ENCODE results near the gene RAPGEF6.

Gene RAPGEF6

DNA sequence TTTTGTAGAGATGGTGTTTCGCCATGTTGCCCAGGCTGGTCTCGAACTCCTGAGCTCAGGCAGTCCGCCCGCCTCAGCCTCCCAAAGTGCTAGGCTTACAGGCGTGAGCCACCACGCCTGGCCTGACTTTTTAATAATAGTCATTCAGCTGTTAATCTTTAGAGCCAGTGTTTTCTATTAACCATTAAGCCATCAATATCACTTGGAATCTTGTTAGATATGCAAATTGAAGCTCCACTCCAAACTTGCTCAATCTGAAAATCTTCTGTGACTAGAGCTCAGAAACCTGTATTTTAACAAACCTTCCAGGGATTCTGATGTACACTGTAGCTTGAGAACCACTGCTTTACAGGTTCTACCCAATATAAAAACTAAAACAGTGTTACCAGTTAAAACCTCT lies 257.7 kb downstream of the RAPGEF6 start:
- ChIA-PET POLR2A (no interaction called here), CTCF (no interaction called here)
- H3K36me3 ChIP-seq (ENCODE audit: control insufficient read depth in 2 of 2, insufficient read depth in 1 of 2, low read length in 2 of 2), result no peaks in the 10 kb centered on the region
- no peak overlapping the region for H3K27ac ChIP-seq (ENCODE audit: extremely low read depth, low read depth, low read length)
- no peaks in the 10 kb centered on the region for H3K9me3 ChIP-seq (ENCODE audit: control insufficient read depth, insufficient read depth, low read depth, low read length)
- H3K4me3 ChIP-seq (ENCODE audit: low read depth, low read length), result no peak overlapping the region
- TF ChIP-seq ZNF184 (tag by site-specific recombination; IDR thresholded peaks at IDR 0.05), result no peak
- TF ChIP-seq YY2 (tag by site-specific recombination; IDR thresholded peaks at IDR 0.05), result no peak
- TF ChIP-seq, protein P1, sequence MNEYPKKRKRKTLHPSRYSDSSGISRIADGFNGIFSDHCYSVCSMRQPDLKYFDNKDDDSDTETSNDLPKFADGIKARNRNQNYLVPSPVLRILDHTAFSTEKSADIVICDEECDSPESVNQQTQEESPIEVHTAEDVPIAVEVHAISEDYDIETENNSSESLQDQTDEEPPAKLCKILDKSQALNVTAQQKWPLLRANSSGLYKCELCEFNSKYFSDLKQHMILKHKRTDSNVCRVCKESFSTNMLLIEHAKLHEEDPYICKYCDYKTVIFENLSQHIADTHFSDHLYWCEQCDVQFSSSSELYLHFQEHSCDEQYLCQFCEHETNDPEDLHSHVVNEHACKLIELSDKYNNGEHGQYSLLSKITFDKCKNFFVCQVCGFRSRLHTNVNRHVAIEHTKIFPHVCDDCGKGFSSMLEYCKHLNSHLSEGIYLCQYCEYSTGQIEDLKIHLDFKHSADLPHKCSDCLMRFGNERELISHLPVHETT (tag by site-specific recombination; IDR thresholded peaks at IDR 0.05), result no peak
- TF ChIP-seq ZNF792 (tag by site-specific recombination; IDR thresholded peaks at IDR 0.05), result no peak
- TF ChIP-seq ZNF366 (tag by site-specific recombination; conservative IDR thresholded peaks at IDR 0.05), result no peak
- TF ChIP-seq ZNF19 (tag by site-specific recombination; IDR thresholded peaks at IDR 0.05; ENCODE audit: low read depth), result no peak
- TF ChIP-seq ZNF274 (IDR thresholded peaks at IDR 0.05; ENCODE audit: low read length), result no peak
- TF ChIP-seq ZNF274 (tag by site-specific recombination; IDR thresholded peaks at IDR 0.05; ENCODE audit: borderline replicate concordance), result no peak
- no peak for TF ChIP-seq ZNF621 (tag by site-specific recombination; IDR thresholded peaks at IDR 0.05)
- no peak for TF ChIP-seq ZNF311 (tag by site-specific recombination; IDR thresholded peaks at IDR 0.05; ENCODE audit: borderline replicate concordance)
- no peak for TF ChIP-seq ZNF514 (tag by site-specific recombination; IDR thresholded peaks at IDR 0.05)
- no peak for TF ChIP-seq ZNF140 (tag by site-specific recombination; IDR thresholded peaks at IDR 0.05)
- no peak for TF ChIP-seq SCRT2 (tag by site-specific recombination; IDR thresholded peaks at IDR 0.05)
- no peak for TF ChIP-seq ZFHX2 (tag by site-specific recombination; conservative IDR thresholded peaks at IDR 0.05)
- TF ChIP-seq ZIC2 (tag by site-specific recombination; IDR thresholded peaks at IDR 0.05), result no peak
- TF ChIP-seq, protein P2, sequence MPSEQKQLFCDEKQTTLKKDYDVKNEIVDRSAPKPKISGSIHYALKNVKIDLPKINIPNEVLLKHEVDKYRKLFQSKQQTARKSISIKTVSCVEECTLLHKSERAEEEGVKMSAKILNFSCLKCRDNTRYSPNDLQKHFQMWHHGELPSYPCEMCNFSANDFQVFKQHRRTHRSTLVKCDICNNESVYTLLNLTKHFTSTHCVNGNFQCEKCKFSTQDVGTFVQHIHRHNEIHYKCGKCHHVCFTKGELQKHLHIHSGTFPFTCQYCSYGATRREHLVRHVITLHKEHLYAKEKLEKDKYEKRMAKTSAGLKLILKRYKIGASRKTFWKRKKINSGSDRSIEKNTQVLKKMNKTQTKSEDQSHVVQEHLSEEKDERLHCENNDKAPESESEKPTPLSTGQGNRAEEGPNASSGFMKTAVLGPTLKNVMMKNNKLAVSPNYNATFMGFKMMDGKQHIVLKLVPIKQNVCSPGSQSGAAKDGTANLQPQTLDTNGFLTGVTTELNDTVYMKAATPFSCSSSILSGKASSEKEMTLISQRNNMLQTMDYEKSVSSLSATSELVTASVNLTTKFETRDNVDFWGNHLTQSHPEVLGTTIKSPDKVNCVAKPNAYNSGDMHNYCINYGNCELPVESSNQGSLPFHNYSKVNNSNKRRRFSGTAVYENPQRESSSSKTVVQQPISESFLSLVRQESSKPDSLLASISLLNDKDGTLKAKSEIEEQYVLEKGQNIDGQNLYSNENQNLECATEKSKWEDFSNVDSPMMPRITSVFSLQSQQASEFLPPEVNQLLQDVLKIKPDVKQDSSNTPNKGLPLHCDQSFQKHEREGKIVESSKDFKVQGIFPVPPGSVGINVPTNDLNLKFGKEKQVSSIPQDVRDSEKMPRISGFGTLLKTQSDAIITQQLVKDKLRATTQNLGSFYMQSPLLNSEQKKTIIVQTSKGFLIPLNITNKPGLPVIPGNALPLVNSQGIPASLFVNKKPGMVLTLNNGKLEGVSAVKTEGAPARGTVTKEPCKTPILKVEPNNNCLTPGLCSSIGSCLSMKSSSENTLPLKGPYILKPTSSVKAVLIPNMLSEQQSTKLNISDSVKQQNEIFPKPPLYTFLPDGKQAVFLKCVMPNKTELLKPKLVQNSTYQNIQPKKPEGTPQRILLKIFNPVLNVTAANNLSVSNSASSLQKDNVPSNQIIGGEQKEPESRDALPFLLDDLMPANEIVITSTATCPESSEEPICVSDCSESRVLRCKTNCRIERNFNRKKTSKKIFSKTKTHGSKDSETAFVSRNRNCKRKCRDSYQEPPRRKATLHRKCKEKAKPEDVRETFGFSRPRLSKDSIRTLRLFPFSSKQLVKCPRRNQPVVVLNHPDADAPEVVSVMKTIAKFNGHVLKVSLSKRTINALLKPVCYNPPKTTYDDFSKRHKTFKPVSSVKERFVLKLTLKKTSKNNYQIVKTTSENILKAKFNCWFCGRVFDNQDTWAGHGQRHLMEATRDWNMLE (tag by site-specific recombination; conservative IDR thresholded peaks at IDR 0.05; ENCODE audit: low read depth), result no peak
- TF ChIP-seq ZBTB8A (tag by site-specific recombination; IDR thresholded peaks at IDR 0.05), result no peak
- TF ChIP-seq, protein P3, sequence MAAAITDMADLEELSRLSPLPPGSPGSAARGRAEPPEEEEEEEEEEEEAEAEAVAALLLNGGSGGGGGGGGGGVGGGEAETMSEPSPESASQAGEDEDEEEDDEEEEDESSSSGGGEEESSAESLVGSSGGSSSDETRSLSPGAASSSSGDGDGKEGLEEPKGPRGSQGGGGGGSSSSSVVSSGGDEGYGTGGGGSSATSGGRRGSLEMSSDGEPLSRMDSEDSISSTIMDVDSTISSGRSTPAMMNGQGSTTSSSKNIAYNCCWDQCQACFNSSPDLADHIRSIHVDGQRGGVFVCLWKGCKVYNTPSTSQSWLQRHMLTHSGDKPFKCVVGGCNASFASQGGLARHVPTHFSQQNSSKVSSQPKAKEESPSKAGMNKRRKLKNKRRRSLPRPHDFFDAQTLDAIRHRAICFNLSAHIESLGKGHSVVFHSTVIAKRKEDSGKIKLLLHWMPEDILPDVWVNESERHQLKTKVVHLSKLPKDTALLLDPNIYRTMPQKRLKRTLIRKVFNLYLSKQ (tag by site-specific recombination; IDR thresholded peaks at IDR 0.05; ENCODE audit: borderline replicate concordance), result no peak
- peaks cover 3% of the 10 kb centered on the region; the same call in 1 of the 2 replicates for H3K4me1 ChIP-seq (ENCODE audit: control insufficient read depth, insufficient read depth, low read length)

DNA sequence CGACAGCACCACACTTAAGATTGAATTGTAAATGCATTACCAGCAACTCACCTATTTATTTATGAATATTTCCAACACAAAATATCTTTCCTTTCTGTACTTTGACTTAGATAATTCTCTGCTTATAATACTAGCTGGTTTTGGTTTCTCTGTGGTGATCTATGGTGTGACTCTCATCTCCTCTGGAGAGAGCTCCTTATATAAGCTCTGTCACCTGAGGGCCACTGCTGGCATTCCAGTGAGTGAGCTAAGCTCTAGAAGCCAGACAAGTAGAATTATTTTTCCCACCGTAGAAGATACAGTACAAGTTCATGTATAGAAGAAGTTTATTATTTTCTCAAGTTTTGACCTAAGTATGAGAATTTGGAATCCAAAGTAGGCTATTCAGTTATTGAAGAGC lies 259.7 kb downstream of the RAPGEF6 start:
- no peaks in the 10 kb centered on the region for H3K36me3 ChIP-seq (ENCODE audit: control insufficient read depth in 2 of 2, insufficient read depth in 1 of 2, low read length in 2 of 2)
- POLR2A ChIA-PET, result no interaction called here
- peaks cover 3% of the 10 kb centered on the region; the same call in 1 of the 2 replicates for H3K4me1 ChIP-seq (ENCODE audit: control insufficient read depth, insufficient read depth, low read length)
- no peaks in the 10 kb centered on the region for H3K9me3 ChIP-seq (ENCODE audit: control insufficient read depth, insufficient read depth, low read depth, low read length)
- CTCF ChIA-PET, result interaction anchor here (1.0 kb wide), 1 partner anchor 8 kb away, joined by 3 read pairs; no protein-coding TSS in a partner anchor
- H3K27ac ChIP-seq (ENCODE audit: extremely low read depth, low read depth, low read length), result no peak overlapping the region
- no peak overlapping the region for H3K4me3 ChIP-seq (ENCODE audit: low read depth, low read length)
- no peak for TF ChIP-seq ZNF350 (tag by site-specific recombination; IDR thresholded peaks at IDR 0.05)
- TF ChIP-seq, protein P4, sequence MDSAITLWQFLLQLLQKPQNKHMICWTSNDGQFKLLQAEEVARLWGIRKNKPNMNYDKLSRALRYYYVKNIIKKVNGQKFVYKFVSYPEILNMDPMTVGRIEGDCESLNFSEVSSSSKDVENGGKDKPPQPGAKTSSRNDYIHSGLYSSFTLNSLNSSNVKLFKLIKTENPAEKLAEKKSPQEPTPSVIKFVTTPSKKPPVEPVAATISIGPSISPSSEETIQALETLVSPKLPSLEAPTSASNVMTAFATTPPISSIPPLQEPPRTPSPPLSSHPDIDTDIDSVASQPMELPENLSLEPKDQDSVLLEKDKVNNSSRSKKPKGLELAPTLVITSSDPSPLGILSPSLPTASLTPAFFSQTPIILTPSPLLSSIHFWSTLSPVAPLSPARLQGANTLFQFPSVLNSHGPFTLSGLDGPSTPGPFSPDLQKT (IDR thresholded peaks at IDR 0.05; ENCODE audit: borderline replicate concordance, low read depth, low read length), result no peak
- TF ChIP-seq ZEB2 (tag by site-specific recombination; IDR thresholded peaks at IDR 0.05), result no peak
- no peak for TF ChIP-seq ZNF433 (tag by site-specific recombination; IDR thresholded peaks at IDR 0.05; ENCODE audit: low read depth)
- TF ChIP-seq ZSCAN16 (tag by site-specific recombination; IDR thresholded peaks at IDR 0.05), result no peak
- TF ChIP-seq ZNF174 (tag by site-specific recombination; IDR thresholded peaks at IDR 0.05), result no peak
- no peak for TF ChIP-seq ZNF114 (tag by site-specific recombination; IDR thresholded peaks at IDR 0.05)
- no peak for TF ChIP-seq ZBTB8A (tag by site-specific recombination; IDR thresholded peaks at IDR 0.05)
- TF ChIP-seq, protein P5, sequence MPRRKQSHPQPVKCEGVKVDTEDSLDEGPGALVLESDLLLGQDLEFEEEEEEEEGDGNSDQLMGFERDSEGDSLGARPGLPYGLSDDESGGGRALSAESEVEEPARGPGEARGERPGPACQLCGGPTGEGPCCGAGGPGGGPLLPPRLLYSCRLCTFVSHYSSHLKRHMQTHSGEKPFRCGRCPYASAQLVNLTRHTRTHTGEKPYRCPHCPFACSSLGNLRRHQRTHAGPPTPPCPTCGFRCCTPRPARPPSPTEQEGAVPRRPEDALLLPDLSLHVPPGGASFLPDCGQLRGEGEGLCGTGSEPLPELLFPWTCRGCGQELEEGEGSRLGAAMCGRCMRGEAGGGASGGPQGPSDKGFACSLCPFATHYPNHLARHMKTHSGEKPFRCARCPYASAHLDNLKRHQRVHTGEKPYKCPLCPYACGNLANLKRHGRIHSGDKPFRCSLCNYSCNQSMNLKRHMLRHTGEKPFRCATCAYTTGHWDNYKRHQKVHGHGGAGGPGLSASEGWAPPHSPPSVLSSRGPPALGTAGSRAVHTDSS (tag by site-specific recombination; IDR thresholded peaks at IDR 0.05), result no peak
- TF ChIP-seq ZNF792 (tag by site-specific recombination; IDR thresholded peaks at IDR 0.05), result no peak

Measured in HEK293 (cell line).